ENCODE data around the gene ATRX.
"Not testable (repeated sequence)": the region's sequence is repeated elsewhere in the genome, so short reads cannot be mapped to it uniquely, and the experiment has no call there.

ATRX gene, protein sequence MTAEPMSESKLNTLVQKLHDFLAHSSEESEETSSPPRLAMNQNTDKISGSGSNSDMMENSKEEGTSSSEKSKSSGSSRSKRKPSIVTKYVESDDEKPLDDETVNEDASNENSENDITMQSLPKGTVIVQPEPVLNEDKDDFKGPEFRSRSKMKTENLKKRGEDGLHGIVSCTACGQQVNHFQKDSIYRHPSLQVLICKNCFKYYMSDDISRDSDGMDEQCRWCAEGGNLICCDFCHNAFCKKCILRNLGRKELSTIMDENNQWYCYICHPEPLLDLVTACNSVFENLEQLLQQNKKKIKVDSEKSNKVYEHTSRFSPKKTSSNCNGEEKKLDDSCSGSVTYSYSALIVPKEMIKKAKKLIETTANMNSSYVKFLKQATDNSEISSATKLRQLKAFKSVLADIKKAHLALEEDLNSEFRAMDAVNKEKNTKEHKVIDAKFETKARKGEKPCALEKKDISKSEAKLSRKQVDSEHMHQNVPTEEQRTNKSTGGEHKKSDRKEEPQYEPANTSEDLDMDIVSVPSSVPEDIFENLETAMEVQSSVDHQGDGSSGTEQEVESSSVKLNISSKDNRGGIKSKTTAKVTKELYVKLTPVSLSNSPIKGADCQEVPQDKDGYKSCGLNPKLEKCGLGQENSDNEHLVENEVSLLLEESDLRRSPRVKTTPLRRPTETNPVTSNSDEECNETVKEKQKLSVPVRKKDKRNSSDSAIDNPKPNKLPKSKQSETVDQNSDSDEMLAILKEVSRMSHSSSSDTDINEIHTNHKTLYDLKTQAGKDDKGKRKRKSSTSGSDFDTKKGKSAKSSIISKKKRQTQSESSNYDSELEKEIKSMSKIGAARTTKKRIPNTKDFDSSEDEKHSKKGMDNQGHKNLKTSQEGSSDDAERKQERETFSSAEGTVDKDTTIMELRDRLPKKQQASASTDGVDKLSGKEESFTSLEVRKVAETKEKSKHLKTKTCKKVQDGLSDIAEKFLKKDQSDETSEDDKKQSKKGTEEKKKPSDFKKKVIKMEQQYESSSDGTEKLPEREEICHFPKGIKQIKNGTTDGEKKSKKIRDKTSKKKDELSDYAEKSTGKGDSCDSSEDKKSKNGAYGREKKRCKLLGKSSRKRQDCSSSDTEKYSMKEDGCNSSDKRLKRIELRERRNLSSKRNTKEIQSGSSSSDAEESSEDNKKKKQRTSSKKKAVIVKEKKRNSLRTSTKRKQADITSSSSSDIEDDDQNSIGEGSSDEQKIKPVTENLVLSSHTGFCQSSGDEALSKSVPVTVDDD (N-terminal part only)

DNA sequence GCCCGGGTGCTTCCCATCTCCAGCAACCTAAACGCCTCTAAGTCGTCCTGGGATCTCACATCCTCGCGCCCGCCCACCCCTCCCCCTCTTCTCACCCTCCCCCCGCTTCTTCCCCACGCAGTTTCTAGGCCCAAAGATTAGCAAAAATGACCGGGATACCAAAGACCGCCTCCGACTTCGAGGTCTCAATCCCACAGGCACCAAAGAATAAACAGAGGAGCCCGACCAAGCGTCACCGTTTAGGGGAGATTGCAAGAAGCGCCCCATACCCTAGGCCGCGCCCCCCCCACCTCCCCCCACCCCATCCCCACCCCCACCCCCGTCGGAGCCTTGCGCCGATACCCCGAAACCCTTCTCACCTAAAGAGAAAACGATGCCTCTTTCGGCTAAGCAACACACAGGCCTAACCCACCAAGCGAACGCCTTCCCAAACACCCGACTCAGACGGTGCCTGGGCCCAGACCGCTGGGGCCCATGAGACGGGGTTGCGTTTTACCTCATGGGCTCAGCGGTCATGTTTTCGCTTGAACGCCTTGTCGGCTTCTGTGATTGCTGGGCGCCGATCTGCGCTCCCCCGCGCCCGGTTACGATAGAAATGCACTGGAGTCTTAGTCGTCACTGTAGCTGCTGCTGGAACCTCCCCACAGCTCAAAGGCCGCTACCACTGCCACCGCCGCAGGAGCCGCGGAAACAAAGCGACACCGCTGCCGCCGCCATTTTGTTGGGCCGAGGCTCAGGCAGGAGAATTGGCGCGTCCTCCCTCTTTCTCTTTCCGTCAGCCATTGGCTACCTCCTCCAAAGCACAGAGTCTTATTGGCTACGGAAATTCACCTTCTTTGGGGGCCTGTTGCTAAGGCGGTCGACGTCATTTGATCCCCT, at the start of gene ATRX:
ATRX (minus strand) TSS at position 731 of the 879 bp plus-strand sequence; CDS start at position 516, 215 bp downstream.
- Histone ChIP-seq H3K4me3 (ENCODE audit: low read length) (peak within 1 kb of the TSS; percentile 88), H3K4me1 (ENCODE audit: control insufficient read depth, insufficient read depth, low read length) (peaks cover 2% of the 10 kb centered on the region), H3K36me3 (ENCODE audit: control insufficient read depth, insufficient read depth, low read length, severe bottlenecking) (no peaks in the 10 kb centered on the region), H3K9ac (ENCODE audit: low read length) (peak within 1 kb of the TSS; percentile 94), H3K9me3 (ENCODE audit: control insufficient read depth, low read length) (no peaks in the 10 kb centered on the region), H3K27me3 (replicated peaks; ENCODE audit: control insufficient read depth, insufficient read depth, low read length) (no peaks in the 10 kb centered on the region)
- peak; percentile 88 for DNase-seq (ENCODE audit: low read depth)

DNA sequence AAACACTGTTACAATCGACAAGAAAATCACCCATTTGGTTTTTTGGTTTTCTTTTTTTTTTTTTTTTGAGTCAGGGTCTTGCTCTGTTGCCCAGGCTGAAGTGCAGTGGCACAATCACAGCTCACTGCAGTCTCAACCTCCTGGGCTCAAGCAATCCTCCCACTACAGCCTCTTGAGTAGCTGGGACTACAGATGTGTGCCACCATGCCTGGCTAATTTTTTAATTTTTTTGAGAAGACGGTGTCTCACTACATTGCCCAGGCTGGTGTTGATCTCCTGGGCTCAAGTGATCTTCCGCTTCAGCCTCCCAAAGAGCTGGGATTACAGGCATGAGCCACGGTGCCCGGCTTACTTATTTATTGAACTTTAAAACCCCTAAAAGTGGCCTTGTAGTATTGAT, 45.5 kb upstream of the ATRX start:
- not testable (repeated sequence) for H3K4me1 ChIP-seq (ENCODE audit: control insufficient read depth, insufficient read depth, low read length); H3K36me3 ChIP-seq (ENCODE audit: control insufficient read depth, insufficient read depth, low read length, severe bottlenecking); DNase-seq (ENCODE audit: low read depth); H3K4me3 ChIP-seq (ENCODE audit: low read length); H3K9me3 ChIP-seq (ENCODE audit: control insufficient read depth, low read length); H3K9ac ChIP-seq (ENCODE audit: low read length); H3K27me3 ChIP-seq (replicated peaks; ENCODE audit: control insufficient read depth, insufficient read depth, low read length)

DNA sequence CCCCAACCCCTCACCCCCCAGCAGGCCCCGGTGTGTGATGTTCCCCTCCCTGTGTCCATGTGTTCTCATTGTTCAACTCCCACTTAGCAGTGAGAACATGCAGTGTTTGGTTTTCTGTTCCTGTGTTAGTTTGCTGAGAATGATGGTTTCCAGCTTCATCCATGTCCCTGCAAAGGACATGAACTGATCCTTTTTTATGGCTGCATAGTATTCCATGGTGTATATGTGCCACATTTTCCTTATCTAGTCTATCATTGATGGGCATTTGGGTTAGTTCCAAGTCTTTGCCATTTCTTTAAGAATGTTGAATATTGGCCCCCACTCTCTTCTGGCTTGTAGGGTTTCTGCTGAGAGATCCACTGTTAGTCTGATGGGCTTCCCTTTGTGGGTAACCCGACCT, 36.0 kb upstream of the ATRX start:
- not testable (repeated sequence) for H3K9ac ChIP-seq (ENCODE audit: low read length); H3K27me3 ChIP-seq (replicated peaks; ENCODE audit: control insufficient read depth, insufficient read depth, low read length); H3K4me1 ChIP-seq (ENCODE audit: control insufficient read depth, insufficient read depth, low read length); DNase-seq (ENCODE audit: low read depth); H3K9me3 ChIP-seq (ENCODE audit: control insufficient read depth, low read length); H3K4me3 ChIP-seq (ENCODE audit: low read length)
- H3K36me3 ChIP-seq (ENCODE audit: control insufficient read depth, insufficient read depth, low read length, severe bottlenecking), result peaks cover 12% of the 10 kb centered on the region

DNA sequence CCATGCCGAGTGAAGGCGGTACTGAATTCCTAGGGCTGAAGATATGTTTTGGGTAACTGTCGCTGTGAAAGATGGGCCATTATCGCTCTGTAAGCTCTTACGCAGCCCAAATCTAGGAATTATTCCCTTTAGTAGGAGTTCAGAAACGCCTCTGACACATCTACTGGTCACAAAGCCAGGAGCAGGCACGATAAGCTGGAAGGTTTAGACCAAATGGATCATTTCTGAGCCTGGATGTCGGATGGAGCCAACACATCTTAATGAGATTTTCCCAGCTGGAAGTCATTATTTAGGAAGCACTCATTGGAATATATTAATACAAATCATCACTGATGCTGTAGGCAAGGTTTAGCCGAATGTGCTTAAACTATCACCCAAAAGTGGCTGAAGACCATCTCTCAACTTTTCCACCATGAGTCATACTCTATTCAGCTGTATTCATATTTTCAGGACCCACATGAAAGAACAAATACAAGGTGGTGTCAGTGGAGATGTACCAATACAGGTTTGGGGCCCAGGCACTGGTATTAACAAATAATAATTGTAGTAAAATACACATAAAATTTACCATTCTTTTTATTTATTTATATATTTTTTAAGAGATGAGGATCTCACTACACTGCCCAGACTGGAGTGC, 34.2 kb upstream of the ATRX start:
- Histone ChIP-seq H3K27me3 (replicated peaks; ENCODE audit: control insufficient read depth, insufficient read depth, low read length) (no peaks in the 10 kb centered on the region), H3K4me3 (ENCODE audit: low read length) (no peak overlapping the region), H3K4me1 (ENCODE audit: control insufficient read depth, insufficient read depth, low read length) (no peaks in the 10 kb centered on the region), H3K9me3 (ENCODE audit: control insufficient read depth, low read length) (peaks cover 3% of the 10 kb centered on the region), H3K36me3 (ENCODE audit: control insufficient read depth, insufficient read depth, low read length, severe bottlenecking) (peaks cover 10% of the 10 kb centered on the region), H3K9ac (ENCODE audit: low read length) (no peak overlapping the region)
- DNase-seq (ENCODE audit: low read depth), result no peak

DNA sequence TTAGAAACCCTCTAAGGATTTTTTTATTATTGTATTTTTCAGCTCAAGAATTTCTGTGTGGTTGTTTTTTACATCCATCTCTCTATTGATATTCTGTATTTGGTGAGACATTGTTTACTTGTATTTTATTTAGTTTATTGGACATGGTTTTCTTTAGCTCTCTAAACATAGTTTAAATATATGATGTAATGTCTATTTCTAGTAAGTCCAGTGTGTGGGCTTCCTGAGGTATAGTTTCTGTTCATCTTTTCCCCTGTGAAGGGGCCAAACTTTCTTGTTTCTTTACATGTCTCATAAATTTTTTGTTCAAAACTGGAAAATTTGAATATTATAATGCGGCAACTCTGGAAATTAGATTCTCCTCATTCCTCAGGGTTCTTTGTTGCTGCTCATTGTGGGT, 28.2 kb upstream of the ATRX start:
- DNase-seq (ENCODE audit: low read depth), result no peak
- Histone ChIP-seq H3K4me1 (ENCODE audit: control insufficient read depth, insufficient read depth, low read length) (no peaks in the 10 kb centered on the region), H3K4me3 (ENCODE audit: low read length) (no peak overlapping the region), H3K36me3 (ENCODE audit: control insufficient read depth, insufficient read depth, low read length, severe bottlenecking) (no peaks in the 10 kb centered on the region), H3K9ac (ENCODE audit: low read length) (no peak overlapping the region), H3K27me3 (replicated peaks; ENCODE audit: control insufficient read depth, insufficient read depth, low read length) (no peaks in the 10 kb centered on the region), H3K9me3 (ENCODE audit: control insufficient read depth, low read length) (peaks cover 3% of the 10 kb centered on the region)

DNA sequence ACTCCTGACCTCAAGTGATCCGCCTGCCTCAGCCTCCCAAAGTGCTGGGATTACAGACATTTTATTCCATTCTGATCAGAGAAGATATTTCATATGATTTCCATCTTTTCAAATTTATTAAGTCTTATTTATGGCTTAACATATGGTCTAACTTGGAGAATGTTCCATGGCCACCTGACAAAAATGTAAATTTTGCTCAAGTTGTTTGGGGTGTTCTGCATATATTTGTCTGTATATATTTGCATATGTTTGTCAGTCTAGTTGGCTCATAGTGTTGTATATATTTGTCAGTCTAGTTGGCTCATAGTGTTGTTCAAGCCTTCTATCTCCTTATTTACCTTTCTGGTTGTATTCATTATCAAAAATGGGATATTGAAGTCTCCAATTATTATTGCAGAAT, 16.2 kb upstream of the ATRX start:
- DNase-seq (ENCODE audit: low read depth), result no peak
- no peaks in the 10 kb centered on the region for H3K36me3 ChIP-seq (ENCODE audit: control insufficient read depth, insufficient read depth, low read length, severe bottlenecking)
- no peak overlapping the region for H3K9ac ChIP-seq (ENCODE audit: low read length)
- peaks cover 5% of the 10 kb centered on the region for H3K9me3 ChIP-seq (ENCODE audit: control insufficient read depth, low read length)
- no peaks in the 10 kb centered on the region for H3K4me1 ChIP-seq (ENCODE audit: control insufficient read depth, insufficient read depth, low read length)
- no peaks in the 10 kb centered on the region for H3K27me3 ChIP-seq (replicated peaks; ENCODE audit: control insufficient read depth, insufficient read depth, low read length)
- no peak overlapping the region for H3K4me3 ChIP-seq (ENCODE audit: low read length)

DNA sequence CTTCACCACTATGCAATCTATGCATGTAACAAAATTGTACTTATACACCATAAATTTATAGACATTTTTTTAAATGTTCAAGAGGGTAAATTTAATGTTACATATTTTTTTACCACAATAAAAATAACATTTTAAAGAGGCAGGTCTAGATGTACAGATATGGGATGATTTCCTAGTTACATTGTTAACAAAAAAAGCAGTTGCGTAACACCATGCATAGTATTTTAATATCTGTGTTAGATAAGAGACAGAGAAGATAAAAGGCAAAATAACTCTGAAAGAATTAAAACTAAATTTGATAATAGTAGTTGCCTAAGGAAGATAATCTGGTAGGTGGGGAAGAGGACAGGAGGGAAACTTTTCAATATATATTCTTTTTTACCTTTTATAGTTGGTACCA, 9.1 kb upstream of the ATRX start:
- no peak for DNase-seq (ENCODE audit: low read depth)
- Histone ChIP-seq H3K4me1 (ENCODE audit: control insufficient read depth, insufficient read depth, low read length) (no peaks in the 10 kb centered on the region), H3K9ac (ENCODE audit: low read length) (no peak overlapping the region), H3K36me3 (ENCODE audit: control insufficient read depth, insufficient read depth, low read length, severe bottlenecking) (no peaks in the 10 kb centered on the region), H3K27me3 (replicated peaks; ENCODE audit: control insufficient read depth, insufficient read depth, low read length) (no peaks in the 10 kb centered on the region), H3K4me3 (ENCODE audit: low read length) (no peak overlapping the region), H3K9me3 (ENCODE audit: control insufficient read depth, low read length) (no peaks in the 10 kb centered on the region)

DNA sequence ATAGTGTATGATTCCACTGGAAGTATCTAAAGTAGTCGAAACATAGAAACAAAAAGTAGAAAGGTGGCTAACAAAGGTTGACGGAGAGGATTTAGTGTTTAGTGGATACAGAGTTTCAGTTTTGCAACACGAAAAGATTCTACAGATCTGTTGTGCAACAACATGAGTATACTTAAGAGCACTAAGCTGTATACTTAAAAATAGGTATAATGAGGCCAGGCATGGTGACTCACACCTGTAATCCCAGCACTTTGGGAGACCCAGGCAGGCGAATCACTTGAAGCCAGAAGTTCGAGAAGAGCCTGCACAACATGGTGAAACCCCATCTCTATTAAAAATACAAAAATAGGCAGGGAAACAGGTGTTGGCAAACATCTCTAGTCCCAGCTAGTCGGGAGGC, 7.9 kb upstream of the ATRX start:
- Histone ChIP-seq H3K9ac (ENCODE audit: low read length) (no peak overlapping the region), H3K36me3 (ENCODE audit: control insufficient read depth, insufficient read depth, low read length, severe bottlenecking) (no peaks in the 10 kb centered on the region), H3K4me1 (ENCODE audit: control insufficient read depth, insufficient read depth, low read length) (no peaks in the 10 kb centered on the region), H3K27me3 (replicated peaks; ENCODE audit: control insufficient read depth, insufficient read depth, low read length) (no peaks in the 10 kb centered on the region), H3K4me3 (ENCODE audit: low read length) (no peak overlapping the region), H3K9me3 (ENCODE audit: control insufficient read depth, low read length) (no peaks in the 10 kb centered on the region)
- DNase-seq (ENCODE audit: low read depth), result no peak

DNA sequence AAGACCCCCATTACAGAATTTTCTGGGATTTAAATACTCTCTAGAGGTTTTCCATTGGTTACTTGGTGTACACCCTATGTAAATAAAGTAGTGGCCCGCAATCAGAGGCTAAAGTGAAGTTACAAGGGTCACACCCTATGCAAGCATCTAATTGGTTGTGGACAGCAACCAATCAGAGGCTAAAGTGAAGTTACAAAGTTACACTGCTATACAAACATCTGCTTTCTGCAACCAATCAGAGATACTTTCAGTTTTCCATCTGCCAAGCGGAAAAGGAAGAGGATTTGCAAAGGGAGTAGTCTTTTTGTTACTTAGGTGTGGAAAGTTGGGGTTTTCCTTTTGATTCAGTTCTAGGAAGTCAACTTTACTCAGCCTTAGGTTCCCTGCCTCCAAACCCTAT, 2.0 kb upstream of the ATRX start:
- no peaks in the 10 kb centered on the region for H3K9me3 ChIP-seq (ENCODE audit: control insufficient read depth, low read length)
- H3K9ac ChIP-seq (ENCODE audit: low read length), result no peak overlapping the region
- peak overlapping the region; percentile 70 for H3K4me3 ChIP-seq (ENCODE audit: low read length)
- no peaks in the 10 kb centered on the region for H3K36me3 ChIP-seq (ENCODE audit: control insufficient read depth, insufficient read depth, low read length, severe bottlenecking)
- DNase-seq (ENCODE audit: low read depth), result no peak
- H3K4me1 ChIP-seq (ENCODE audit: control insufficient read depth, insufficient read depth, low read length), result peaks cover 2% of the 10 kb centered on the region
- no peaks in the 10 kb centered on the region for H3K27me3 ChIP-seq (replicated peaks; ENCODE audit: control insufficient read depth, insufficient read depth, low read length)

DNA sequence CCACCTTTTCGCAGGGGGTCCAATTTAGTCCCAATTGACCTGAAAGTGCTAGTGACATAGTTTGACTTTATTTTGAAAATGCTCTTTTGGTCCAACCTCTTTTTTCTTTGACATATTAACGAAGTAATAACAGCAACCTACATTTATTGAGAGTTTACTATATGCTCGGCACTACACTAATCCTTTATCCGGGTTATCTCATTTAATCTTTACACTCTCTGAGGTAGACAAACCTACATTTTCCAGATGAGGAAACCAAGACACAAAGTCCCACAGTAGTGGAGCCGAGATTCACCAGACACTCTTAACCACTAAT, 307 bp upstream of the ATRX start:
- Histone ChIP-seq H3K4me3 (ENCODE audit: low read length) (peak overlapping the region; percentile 88), H3K27me3 (replicated peaks; ENCODE audit: control insufficient read depth, insufficient read depth, low read length) (no peaks in the 10 kb centered on the region), H3K9ac (ENCODE audit: low read length) (peak overlapping the region; percentile 94), H3K9me3 (ENCODE audit: control insufficient read depth, low read length) (no peaks in the 10 kb centered on the region), H3K4me1 (ENCODE audit: control insufficient read depth, insufficient read depth, low read length) (peaks cover 2% of the 10 kb centered on the region), H3K36me3 (ENCODE audit: control insufficient read depth, insufficient read depth, low read length, severe bottlenecking) (no peaks in the 10 kb centered on the region)
- DNase-seq (ENCODE audit: low read depth), result no peak
